ENCODE data around the gene PLAC9.
"Not testable (repeated sequence)": the region's sequence is repeated elsewhere in the genome, so short reads cannot be mapped to it uniquely, and the experiment has no call there.

PLAC9 gene

DNA sequence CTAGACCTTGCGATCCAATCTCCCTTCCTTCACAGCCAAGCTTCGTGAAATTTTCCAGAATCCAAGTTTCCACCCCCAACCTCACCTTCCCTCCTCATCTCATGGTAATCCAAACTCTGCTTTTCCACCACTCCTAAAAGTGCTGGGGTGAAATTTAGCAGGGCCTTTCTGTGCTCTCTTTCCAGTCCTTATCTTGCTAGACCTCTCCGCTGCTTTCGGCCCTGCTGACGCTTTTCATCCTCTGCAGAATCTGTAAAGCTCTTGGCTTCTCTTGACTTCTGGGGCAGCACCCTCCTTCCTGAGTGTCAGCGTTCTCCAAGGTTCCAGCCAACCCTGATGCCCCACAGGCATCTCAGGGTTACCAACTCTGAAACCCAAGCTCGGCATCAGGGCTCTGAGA lies 7.7 kb downstream of the PLAC9 start:
- FAIRE-seq, result no peak

DNA sequence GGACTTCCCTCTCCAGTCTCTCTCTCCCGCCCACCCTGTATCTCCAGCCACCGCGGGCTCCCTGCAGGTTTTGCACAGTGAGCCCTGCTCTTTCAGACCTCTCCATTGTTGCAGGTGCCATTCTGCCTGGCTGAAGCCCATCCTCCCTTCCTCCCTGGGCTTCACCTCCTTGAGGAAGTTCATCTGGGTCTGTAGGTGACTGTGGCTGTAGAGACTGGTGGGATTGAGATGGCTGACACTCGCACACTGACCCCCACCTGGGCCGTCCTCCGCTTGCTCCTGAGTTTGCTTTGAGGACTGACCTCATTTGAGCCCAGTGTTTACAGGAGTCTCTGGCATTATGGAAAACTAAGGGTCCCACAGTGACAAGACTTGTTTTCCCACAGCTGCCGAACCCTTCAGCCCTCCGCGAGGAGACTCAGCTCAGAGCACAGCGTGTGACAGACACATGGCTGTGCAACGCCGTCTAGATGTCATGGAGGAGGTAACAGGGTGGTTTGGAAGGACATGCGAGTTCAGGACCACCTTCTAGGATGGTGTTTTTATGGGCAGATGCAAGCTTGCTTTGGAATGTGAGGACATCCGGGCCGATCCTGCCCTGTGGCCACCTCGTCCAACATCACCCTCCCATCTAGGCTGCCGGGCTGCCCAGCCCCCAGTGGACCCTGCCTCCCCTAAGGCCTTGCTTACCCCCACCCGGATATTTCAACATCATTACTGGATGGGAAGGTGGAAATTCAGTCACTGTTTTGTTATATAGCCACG lies 9.3 kb downstream of the PLAC9 start:
- FAIRE-seq, result no peak

DNA sequence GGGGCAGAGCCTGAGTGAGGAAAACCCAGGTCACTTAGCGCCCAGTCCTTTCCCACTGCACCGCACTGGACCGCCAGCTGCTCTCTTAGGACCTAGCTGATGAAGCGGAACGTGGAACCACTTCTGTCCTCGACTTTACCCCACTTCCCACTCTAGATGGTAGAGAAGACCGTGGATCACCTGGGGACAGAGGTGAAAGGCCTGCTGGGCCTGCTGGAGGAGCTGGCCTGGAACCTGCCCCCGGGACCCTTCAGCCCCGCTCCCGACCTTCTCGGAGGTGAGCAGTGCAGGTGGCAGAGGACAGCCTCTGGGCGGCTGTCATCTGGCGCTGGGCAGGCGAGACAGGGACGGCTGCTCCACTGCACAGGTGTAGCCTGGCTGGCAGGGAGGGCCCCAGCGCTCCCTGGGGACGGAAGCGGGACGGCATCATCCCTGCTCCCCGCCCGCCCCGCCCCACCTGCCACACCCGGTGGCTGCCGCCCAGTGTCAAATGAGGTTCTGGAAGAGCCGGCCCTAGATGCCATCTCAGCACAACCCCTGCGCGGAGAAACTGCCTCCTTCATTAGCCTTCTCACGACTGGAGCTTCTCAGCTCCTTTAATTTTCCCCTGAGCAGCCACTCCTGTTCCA lies 11.7 kb downstream of the PLAC9 start:
- no peak for FAIRE-seq

DNA sequence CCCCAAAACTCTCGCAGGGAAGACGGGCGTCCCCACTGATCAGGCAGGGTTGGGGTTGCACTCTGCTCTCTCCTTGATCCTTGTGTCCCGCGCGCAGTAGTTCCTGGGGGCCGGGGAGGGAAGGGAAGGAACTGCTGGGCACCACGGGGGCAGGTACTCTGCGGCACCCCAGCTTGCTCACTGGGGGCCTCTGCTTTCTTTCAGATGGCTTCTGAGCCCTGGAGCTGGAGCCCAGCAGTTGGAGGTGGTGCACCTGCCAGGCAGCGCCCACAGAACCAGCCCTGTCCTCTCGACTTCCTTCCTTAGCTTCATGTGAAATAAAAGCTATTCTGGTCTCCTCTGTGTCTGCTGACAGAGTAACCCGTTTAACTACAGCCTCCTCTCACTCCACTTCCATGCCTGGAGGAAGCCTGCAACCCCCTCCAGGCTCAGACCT lies 12.2 kb downstream of the PLAC9 start:
- FAIRE-seq, result no peak

DNA sequence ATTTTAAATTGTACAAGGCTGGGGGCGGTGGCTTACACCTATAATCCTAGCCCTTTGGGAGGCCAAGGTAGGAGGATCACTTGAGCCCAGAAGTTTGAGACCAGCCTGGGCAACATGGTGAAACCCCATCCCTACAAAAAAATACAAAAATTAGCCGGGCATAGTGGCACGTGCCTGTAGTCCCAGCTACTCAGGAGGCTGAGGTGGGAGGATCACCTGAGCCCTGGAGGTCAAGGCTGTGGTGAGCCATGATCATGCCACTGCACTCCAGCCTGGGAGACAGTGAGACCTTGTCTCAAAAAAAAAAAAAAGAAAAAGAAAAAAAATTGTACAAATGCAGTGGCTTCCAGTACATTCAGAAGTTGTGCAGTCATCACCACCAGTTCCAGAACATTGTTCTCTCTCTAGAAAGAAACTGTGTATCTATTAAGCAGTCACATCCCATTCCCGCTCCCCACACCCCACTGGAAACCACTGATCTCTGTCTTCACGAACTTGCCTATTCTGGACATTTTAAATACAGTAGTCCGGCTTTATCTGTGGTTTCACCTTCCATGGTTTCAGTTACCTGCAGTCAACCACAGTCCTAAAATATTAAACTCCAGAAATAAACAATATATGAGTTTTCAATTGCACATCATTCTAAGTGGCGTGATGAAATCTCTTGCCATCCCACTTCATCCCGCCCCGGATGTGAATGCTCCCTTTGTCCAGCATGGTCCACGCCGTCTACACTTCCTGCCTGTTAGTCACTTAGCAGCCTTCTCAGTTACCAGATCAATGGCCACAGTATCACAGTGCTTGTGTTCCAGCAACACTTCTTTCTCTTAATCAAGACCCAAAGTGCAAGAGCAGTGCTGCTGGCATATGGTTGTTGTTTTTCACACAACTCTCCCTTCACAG lies 13.1 kb downstream of the PLAC9 start:
- not testable (repeated sequence) for FAIRE-seq

DNA sequence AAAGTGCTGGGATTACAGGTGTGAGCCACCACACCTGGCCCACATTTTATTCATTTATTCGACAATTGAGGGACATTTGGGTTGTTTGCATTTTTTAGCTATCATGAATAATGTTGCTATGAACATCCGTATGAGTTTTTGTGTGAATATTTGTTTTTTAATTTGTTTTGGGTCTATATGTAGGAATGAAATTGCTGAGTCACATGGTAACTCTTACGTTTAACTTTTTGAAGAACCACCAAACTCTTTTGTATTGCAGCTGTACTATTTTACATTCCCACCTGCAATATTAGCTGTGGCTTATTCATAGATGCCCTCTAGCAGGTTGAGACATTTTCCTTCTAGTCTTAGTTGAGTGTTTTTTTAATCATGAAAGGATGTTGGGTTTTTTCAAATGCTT lies 14.4 kb downstream of the PLAC9 start:
- FAIRE-seq, result no peak

DNA sequence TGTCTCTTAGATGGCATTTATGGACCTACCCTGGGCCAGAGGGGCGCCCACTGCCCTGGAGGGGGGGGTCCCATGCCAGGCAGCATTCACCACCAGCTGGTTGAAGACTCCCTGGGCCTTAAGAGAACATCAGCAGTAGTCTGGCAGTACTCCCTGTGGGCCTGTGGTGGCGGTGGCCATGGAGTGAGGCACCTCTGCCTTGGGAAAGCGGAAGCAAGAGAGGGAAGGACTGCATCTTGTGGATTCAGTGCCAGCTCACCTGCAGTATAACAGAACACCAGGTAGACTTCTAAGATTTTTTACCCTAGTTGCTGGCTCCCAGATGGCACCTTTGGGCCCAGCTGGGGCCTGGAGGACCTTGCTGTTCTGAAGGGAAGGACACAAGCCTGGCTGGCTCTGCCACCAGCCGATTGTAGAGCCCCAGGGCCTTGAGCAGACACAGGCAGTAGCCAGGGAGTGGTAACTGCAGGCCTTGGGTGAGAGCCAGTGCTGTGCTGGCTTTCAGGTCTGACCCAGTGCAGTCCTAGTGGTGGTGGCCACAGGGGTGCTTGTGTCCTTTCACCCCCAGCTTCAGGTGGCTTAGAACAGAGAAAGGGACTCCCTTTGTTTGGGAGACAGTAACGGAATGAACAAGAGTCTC lies 15.8 kb downstream of the PLAC9 start:
- FAIRE-seq, result no peak

DNA sequence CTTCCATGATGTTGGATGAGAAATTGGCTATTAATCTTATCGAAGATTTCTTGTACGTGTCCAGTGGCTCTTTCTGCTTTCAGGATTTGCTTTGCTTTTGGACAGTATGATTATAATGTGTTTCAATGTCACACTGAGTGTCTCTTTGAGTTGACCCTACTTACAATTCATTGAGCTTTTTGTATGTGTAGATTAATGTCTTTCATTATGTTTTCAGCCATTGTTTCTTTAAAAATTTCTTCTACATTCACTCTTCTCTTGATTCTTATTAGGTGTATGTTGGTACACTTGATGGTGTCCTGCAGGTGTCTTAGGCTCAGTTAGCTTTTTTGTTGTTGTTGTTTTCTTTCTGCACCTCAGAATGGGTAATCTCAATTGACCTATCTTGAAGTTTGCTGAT lies 16.6 kb downstream of the PLAC9 start:
- FAIRE-seq, result no peak

DNA sequence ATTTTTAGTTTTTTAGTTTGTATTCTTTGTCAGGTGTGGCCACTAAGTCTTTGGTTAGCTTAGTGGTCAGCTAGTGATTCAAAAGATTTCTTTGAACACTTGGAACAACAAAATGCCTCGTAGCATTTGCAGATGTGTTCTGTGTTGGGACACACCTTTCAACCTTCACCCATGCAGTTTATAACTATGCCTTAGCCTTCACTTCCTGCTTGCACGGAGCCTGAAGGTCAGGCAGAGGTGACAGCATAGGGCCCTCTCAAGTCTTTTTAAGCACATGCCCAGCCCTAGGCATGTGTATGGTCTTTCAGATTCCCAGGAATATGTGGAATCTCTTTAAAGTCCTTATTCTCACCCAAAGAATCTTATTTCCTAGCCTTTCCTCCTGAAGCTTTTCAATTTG lies 17.6 kb downstream of the PLAC9 start:
- no peak for FAIRE-seq

DNA sequence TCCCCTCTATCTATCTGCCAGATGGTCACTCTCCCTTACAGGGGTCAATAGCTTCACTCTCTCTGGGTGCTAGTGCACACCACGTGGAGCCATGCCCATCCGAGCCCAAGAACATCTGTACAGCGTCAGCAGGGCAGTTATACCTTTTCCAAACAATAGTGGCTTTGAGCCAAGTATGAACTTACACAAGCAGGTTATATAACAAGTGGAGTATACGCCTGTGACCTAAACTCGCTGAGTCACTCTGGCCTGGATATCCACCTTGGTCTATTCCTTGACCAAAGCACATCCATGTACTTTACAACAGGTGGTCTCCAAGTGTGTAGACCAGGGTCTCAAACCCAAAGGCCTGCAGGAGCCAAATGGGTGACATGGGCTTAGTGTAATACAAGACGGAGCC lies 20.3 kb downstream of the PLAC9 start:
- FAIRE-seq, result no peak

DNA sequence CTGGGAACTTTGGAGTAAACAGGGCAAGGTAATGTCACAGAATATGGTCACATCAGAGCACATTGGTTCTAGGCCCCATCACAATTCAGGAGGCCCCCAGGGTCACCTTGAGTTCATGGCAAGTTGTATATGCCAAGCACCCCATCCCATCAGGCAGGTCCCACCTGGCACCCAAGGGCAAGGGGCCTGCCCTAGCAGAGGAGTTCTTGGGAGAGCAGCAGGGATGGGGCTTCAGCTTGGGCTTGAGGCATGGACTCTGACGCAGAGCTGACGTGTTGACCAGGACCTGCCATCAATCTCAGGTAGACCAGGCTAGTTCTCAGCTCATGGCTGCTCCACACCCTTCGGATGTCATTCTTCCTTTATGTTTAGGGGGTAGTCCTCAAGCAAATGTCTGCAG lies 20.9 kb downstream of the PLAC9 start:
- no peak for FAIRE-seq

DNA sequence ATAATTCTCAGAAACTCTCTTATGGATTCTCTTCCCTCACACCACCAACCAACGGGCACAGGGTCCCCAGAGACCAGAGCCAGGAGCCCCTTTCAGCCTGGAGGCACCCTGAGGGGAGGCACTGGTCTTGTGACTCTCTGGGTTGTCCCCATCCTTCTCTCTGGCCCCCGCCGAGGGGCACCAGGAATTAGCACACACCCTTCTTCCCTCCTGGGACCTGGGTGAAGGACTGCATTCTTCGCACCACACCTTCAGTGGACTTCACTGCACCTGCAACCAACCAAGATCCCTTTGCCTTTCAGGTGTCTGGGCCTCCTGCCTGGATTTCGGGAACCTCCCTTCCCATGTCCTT lies 22.1 kb downstream of the PLAC9 start:
- no peak for FAIRE-seq

DNA sequence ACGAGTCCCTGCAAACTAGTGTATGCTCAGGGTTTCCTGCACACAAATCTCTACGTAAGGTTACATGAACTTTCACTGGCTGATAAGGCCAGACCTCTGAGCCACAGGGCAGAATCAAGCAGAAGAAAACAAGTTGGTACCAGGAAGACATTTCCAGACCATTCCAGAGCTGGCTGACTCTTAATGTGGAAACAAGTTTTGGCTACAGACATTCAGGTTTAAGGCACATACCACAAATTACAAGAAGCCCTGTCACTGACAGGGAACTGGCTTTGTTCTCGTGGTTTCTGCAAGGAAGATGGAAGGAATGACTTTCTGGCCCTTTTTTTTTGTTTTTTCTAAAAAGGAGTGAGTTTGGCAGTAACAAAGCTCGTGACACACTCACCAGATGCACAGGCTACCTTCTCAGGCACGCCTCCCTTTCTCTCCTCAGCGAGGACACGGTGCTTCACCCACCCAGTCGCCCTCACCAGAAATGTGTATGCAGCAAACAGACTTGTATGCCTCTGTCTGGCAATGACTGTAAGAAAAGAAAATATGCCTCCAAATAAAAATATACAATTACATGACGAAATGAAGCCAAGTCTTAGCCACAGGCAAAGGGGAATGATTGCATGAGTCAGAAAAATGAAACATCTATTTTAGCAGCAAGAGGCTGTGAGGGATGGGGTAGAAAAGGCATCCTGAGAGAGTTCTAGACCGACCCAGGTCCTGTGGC lies 22.6 kb downstream of the PLAC9 start:
- no peak for FAIRE-seq

DNA sequence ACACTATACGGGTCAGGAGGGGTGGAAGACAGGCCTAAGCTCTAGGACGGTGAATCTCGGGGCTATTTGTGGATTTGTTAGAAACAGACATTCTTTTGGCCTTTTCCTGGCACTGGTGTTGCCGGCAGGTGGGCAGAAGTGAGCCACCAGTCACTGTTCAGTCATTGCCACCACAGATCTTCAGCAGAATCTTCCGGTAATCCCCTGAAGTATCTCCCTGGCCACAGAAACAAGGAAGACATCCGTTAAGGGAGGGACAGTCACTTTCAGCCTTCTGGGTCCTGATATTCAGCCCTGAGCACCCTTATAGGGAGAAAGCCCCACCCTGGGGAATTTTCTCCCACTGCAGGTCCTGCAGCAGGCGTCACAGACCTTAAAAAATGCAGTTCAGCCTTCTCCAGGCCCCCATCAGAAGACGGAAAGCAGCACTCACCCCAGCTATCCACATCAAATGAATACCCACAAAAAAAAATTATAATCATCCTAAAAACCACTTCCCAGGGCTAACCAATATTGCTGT lies 23.2 kb downstream of the PLAC9 start:
- FAIRE-seq, result no peak

DNA sequence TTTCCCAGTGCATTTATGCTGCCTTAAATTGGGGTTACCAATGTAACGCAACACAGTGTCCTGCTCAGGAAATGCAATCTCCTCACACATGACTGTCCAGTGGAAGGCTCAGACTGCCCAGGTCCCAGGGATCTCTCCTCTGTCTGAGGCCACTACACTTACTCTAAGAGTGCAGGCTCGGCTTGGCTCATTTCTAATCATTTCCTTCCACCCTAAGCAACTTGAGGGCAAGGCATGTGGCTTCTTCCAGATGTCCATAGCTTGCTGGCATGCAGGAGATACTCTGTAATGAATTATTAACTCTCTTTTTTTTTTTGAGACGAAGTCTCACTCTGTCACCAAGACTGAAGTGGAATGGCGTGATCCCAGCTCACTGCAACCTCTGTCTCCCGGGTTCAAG lies 23.7 kb downstream of the PLAC9 start:
- no peak for FAIRE-seq

DNA sequence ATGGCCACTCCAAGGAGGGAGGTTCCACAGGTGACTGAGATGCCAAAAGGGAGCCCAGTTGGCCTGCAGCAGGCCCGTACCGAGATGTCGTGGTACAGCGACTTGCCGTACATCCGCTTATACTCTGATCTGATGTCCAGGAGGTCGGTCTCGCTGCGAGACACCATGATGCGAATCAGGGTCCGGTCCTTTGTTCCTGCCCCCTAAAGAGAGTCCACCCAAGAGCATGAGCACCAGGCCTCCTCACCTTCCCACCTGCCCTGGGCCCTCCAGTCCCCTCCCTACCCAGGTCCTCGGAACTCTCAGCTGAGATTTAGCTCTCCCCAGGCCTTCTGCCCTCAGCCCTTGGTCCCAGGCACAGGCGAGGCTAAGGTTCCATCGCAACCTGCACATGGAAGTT lies 25.0 kb downstream of the PLAC9 start:
- FAIRE-seq, result no peak

DNA sequence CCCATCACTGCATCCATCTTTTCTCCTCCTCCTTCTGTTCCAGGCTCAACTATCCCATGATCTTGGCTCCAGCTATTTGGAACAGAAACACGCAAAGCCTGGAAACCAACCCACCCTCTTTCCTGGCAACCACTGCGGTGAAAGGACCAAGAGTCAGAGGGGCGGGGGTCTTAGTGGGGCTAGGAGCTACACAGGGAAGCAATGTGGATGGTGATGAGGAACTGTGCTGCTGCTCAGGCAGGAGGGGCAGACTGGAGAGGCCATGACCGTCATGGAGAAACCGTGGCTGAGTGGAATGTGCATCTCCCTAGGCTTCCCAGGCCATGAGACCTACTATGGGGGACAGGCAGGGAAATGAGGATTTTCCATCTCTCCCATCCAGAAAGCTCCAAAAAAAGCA lies 25.6 kb downstream of the PLAC9 start:
- no peak for FAIRE-seq

DNA sequence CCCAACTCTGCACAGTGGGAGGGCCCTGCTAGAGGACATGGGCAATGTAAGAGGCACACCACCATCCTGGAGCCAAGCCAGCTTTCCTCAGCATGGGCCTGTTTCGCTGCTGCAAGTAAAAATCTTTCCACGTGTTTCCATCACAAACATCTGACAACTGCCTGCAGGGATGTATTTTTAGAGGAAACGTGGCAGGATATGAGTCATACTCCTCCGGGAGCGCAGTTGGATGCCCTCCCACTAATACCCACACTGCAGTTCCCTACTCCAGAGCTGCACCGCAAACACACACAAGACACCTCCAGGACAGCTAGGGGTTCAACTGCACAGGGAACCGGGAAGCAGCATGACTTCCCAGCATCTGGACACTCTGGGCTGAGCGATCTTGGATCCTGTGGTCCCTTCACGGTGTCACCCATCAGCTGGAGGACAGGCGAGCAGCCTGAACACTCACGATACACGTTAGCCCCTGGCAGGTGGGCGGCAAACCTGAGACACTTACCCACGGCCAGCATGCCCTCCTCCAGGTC lies 26.1 kb downstream of the PLAC9 start:
- no peak for FAIRE-seq

DNA sequence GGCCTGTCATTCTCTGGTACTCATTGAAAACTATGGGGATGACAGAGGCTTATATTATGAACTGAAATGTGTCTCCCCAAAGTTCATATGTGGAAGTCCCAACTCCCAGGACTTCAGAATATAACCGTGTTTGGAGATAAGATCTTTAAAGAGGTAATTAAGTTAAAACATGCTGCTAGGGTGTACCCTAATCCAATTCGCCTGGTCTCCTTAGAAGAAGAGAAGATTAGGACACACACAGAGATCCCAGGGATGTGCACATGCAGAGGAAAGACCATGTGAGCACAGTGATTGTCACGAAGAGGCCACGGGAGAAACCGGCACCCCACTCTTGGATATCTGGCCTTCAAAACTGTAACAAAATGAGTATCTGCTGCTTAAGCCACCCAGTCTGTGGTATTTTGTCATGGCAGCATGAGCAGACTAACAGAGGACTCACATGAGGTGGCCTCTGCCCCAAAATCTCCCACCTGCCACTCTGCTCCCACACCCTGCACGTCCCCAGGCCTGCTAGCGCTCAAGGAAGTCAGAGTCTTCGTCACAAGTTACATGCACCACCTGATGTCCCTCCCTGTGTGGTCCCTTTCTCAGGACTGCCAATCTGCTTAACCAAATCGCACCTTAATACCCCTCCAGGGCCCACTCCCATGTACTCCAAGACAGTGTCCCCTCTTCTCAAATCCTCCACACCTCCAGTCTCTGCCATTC lies 26.8 kb downstream of the PLAC9 start:
- FAIRE-seq, result no peak

DNA sequence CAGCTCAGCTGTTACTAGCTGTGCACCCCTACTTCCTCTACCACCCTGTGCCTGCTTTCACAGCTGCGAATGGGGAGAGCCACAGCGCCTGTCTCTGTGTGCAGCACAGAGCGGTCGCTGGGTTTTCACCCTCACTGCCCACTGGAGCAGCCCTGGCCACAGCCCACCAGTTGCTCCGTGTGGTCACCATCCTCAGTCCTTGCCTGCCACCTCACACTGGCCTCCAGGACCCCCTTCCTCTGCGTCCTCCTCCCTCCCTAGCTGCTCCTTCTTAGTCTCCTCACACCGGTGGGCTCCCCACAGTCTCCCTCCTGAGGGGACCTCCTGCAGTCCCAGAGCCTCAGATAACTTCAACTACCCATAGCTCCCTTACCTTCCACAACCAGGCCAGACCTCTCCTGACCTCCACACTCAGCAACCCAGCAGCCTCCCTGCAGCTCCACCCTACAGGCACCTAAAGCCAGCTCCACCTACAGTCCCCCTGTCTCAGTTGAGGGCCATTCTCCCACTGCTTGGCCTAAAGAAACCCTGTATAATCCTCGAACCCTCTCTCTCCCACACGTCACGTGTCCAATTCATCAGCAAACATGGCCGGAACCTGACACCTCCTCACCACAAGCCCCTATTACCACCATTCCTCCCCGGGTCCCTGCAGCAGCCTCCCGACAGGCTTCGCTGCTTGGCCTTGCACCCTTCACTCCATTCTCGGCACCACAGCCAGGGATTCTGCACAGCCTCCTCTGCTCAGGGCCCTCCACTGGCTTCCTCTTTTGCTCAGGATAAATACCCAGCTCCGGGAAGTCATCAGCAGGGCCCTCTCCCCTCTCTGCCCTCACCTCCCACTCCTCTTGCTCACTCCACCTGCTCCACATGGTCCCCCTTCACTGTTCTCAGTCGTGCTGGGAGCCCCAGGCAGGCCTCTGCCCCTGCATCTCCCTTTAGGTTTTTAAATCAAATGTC lies 28.1 kb downstream of the PLAC9 start:
- FAIRE-seq, result no peak

All from colon (tissue), 2 donors.